Right kidney (tissue), 1 donor: ENCODE results near the gene SPATA6.
A peak's percentile ranks its signal among the peaks of the same experiment; 100 is the strongest.
"Not testable (repeated sequence)": the region's sequence is repeated elsewhere in the genome, so short reads cannot be mapped to it uniquely, and the experiment has no call there.

Experiments used
- DNase-seq: peaks from one replicate; pipeline ENCODE4 v3.0.0-alpha.2; 2016

SPATA6 gene

DNA sequence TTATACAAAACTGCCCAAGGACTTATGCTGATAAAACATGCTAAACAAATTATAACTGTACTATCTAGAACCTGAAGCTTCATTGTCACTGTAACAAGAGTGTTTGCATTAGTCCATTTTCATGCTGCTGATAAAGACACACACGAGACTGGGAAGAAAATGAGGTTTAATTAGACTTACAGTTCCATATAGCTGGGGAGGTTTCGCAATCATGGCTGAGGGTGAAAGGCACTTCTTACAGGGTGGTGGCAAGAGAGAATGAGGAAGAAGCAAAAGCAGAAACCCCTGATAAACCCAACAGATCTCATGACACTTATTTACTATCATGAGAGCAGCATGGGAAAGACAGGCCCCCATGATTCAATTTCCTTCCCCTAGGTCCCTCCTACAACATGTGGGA, 100.4 kb downstream of the SPATA6 start:
- DNase-seq = no peak

DNA sequence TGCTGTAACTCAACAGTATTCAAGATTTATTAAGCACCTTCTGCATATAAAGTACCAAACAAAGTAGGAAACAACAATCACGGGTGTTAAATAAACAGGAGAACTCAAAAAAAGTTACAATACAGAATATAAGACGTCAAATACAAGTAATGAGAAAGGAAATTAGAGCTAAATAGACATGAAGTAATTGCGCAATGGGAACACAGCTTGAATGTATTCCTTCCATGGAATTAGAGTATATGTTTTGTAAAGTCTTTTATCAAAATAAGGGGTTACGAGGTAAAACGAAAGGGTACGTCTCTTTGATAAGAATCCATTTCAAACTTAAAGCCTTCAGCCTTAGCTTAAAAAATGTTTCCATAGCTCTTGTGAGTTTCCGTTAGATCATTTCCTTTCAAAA, 109.1 kb downstream of the SPATA6 start:
- no peak for DNase-seq

DNA sequence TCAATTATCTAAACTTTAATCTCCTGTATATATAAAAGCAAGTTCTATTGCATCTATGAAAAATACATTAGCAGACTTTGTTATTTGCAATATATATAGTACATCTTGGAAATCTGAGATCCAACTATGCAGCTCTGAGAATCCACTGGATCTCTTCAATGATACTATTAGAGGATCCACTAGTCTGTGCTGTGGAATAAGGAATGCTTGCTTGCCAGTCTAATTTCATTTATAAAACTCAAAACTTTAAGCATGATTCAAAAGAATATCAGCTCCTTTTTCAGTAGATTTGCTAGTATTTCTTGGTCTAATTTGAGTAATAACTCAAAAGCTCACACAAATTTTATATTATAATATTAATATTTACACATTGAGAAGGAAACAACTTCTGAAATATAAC, 115.1 kb downstream of the SPATA6 start:
- DNase-seq = no peak

DNA sequence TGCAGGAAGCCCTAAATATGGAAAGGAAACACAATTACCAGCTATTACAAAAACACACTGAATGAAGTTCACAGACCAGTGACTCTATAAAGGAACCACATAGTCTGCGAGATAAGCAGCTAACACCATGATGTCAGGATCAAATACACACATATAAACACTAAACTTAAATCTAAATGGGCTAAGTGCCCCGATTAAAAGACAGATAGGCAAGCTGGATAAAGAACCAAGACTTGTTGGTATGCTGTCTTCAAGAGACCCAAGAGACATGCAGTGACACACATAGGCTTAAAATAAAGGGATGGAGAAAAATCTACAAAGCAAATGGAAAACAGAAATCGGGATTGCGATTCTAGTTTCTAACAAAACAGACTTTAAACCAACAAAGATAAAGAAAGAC, 127.6 kb downstream of the SPATA6 start:
- DNase-seq = no peak

DNA sequence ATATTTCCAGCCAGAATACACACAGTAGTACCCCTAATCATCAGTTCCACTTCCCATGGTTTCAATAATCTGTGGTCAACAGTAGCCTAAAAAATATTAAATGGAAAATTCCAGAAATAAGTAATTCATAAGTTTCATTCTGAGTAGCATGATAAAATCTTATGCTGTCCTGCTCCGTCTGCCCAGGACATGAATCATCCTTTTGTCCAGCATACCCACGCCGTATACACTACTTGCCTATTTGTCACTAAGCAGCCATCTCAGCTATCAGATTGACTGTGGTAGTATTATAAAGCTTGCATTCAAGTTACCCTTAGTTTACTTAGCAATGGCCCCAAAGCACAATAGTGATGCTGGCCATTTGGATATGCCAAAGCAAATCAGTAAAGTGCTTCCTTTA, 130.8 kb downstream of the SPATA6 start:
- DNase-seq = no peak

DNA sequence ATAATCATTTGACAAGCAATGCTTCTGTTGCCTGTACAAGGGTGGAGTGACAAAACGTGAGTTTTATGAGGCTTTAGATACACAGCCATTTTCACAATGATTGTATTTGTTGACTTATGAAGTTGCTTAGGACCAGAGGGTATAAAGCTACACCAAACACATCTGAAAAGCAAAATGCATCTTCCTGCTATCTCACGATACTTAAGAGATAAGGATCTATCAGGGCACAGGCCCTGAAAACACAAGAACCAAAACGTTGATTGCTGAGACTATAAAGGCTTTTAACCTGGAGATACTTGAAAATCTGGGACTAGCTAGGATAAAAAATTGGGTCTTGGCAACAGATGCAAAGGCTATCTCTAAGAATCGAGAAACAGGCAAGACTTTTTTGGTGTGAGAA, 133.7 kb downstream of the SPATA6 start:
- DNase-seq = no peak

DNA sequence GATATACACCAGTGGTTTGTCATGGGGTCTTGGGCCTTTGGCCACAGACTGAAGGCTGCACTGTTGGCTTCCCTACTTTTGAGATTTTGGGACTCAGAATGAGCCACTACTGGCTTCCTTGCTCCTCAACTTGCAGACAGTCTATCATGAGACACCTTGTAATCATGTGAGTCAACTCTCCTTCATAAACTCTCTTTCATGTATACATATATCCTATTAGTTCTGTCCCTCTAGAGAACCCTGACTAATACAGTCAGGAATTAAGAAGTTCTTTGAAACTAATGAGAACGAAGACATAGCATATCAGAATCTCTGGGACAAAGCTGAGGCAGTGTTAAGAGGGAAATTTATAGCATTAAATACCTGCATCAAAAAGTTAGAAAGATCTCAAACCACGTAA, 138.7 kb downstream of the SPATA6 start:
- DNase-seq = no peak

DNA sequence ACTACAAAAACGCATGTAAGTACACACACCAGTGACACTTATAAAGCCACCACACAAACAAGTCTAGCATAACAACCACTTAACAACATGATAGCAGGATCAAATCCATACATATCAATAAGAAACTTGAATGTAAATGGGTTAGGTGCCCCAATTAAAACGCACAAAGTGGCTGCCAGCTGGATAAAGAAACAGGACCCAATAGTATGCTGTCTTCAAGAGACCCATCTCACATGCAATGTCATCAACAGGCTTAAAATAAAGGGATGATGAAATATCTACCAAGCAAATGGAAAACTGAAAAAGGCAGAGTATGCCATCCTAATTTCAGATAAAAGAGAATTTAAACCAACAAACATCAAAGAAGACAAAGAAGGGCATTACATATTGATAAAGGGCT, 139.9 kb downstream of the SPATA6 start:
- no peak for DNase-seq

DNA sequence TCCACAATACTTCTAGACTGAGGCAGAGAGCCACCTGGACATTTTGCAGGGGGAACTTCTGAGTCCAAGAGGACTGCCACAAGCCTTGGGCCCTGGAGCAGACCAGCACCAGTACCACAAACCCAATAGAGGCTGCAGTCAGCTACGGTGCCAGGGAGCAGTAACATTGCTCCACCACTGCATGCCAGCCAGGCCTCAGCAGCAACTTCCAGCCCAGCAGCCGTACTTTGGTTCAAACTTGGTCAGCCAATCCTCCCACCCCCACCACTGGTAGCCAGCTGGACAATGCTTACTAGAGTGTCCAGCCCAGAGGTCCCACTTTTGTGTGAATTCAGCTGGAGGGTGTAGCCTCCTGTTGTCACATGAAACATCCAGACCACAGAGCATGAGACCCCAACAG, 142.1 kb downstream of the SPATA6 start:
- DNase-seq = no peak

DNA sequence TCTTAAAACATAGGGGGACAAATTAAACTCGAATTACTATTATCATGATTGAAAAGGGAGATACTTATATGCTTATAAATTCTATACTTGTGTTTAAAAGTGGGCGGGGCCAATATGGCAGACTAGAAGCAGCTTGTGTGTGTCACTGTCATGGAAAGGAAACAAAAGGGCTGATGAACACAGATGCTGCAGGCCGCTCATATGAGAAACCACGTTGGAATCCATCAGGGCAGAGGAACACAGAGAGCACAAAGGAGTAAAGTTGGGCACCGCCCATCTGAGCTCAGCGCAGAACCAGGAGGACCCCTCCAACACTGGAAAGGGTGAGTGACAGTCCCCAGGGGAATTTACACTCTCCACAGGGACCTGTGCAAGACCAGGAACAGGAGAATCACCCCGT, 142.5 kb downstream of the SPATA6 start:
- peak; percentile 4 for DNase-seq

DNA sequence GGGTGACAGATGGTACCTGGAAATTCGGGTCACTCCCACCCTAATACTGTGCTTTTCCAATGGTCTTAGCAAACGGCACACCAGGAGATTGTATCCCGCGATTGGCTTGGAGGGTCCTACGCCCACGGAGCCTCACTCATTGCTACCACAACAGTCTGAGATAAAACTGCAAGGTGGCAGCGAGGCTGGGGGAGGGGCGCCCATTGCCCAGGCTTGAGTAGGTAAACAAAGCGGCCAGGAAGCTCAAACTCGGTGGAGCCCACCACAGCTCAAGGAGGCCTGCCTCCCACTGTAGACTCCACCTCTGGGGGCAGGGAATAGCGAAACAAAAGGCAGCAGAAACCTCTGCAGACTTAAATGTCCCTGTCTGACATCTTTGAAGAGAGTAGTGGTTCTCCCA, 160.2 kb downstream of the SPATA6 start:
- DNase-seq = not testable (repeated sequence)

DNA sequence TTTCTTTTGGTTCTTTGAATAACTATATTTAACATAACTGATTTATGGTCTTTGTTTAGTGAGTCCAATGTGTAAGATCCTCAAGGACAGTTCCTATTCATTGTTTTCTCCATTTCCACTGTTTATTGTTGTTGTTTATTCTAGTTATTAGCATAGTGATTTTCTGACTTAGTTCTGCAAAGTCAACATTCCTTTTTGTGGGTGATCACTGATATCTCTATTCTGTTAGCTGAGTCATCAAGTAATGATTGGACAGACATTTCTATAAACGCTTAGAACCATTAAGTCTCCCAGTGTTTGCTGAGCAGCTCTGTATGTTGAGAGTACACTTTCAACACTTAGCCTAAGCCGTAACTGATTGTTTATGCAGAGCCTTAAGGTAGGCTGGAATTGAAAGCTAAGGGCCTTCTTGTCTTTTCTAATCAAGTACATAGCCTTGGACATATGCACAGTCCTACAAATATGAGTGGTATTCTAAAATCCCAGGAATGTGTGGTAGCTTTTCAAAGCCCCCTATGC, 162.4 kb downstream of the SPATA6 start:
- DNase-seq = no peak

DNA sequence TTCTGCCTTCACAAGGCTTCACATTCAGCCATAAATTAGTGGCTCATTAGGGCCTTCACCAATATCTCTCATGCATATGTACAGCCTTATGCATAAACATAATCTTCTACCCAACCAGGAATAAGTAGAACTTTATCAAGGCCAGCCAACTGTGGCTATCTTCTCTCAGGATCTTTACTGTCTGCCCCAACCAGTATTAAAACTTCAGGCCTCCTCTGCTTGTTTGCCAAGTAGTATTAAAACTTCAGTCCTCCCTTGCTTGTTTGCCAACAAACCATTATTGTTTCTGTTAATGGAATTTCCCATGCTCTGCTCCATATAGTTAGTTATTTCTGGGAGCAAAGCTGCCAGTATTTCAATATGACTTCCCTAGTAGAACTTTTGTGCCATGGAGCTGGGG, 169.4 kb downstream of the SPATA6 start:
- no peak for DNase-seq

DNA sequence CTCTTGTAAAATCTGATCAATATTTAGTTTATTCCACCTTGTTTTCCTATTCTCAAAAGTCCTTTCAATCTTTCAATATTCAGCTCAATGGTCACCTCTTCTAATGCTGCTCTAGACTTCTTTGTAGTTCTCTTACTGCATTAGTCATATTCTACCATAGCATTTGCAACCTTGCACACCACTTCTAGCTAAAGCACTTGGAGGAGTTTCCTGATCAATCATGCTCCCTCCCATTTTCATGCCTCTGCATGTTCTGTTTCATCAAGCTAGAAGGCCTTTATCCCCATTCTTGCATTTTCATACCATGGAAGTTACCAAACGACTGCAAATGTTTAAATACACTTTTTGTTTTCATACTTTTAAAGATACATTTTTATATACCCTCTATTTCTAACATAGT, 177.3 kb downstream of the SPATA6 start:
- DNase-seq = no peak

DNA sequence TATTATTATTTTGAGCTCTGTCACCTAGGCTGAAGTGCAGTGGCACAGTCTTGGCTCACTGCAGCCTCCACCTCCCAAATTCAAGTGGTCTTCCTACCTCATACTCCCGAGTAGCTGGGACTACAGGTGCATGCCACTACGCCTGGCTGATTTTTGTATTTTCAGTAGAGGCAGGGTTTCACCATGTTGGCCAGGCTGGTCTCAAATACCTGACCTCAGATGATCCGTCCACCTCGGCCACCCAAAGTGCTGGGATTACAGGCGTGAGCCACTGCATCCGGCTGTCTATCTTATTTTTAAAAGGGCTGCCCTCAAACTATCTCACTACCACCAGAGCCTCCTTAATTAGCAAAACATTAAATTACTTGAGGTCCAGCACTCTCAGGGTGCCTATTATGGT, 177.9 kb downstream of the SPATA6 start:
- not testable (repeated sequence) for DNase-seq

DNA sequence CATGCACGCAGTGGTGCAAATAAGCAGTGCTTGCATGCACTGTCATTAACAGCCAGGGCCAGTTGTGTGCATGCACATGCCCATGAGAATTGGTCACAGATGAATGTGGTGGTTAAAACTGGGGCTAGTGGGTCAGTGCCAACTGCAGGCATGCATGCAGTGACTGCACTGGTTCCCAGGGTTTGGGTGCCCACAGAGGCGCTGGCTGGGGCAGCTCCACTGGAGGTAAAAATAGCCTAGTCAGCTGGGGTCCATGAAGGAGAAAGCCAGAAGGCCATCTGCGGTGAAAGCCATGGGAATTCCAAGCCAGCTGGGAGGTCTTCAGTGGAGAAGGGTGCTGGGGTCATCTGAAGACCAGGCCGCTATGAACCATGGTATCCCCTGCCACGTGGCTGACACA, 179.3 kb downstream of the SPATA6 start:
- no peak for DNase-seq

DNA sequence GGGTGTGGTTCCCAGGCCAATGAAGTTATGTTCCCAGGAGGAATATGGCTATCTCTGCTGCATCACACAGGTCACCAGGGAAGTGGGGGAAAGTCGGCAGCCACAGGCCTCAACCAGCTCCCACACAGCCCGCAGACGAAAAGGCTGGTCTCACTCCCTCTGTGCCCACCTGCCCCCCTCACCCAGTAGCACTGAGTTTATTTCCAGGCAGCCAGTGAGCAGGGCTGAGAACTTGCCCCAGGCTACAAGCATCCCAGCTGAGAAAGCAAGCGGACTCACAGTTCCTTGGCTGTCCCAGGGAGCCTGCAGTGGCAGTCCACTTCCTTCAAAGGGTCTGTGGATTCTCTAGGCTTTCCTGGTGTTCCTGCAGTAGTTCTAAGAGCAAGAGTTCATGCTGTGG, 180.6 kb downstream of the SPATA6 start:
- no peak for DNase-seq

DNA sequence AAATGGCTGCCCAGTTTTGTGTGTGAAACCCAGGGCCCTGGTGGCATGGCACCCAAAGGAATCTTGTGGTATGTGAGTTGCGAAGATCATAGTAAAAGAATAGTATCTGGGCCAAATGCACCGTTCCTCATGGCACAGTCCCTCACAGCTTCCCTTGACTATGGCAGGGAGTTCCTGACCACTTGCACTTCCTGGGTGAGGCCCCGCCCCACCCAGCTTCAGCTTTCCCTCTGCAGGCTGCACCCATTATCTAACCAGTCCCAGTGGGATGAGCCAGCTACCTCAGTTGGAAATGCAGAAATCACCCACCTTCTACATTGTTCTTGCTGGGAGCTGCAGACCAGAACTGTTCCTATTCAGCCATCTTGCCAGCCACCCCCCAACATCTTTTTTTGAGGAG, 186.5 kb downstream of the SPATA6 start:
- no peak for DNase-seq

DNA sequence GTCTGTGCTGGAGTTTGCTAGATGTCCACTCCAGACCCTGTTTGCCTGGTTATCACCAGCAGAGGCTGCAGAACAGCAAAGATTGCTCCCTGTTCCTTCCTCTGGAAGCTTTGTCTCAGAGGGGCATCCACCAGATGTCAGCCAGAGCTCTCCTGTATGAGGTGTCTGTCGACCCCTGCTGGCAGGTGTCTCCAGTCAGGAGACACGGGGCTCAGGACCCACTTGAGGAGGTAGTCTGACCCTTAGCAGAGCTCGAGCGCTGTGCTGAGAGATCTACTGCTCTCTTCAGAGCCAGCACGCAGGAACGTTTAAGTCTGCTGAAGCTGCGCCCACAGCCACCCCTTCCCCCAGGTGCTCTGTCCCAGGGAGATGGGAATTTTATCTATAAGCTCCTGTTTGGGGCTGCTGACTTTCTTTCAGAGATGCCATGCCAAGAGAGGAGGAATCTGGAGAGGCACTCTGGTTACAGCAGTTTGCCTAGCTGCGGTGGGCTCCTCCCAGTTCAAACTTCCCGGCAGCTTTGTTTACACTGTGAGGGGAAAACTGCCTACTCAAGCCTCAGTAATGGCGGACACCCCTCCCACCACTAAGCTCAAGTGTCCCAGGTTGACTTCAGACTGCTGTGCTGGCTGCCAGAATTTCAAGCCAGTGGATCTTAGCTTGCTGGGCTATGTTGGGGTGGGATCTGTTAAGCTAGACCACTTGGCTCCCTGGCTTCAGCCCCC, 187.1 kb downstream of the SPATA6 start:
- not testable (repeated sequence) for DNase-seq

DNA sequence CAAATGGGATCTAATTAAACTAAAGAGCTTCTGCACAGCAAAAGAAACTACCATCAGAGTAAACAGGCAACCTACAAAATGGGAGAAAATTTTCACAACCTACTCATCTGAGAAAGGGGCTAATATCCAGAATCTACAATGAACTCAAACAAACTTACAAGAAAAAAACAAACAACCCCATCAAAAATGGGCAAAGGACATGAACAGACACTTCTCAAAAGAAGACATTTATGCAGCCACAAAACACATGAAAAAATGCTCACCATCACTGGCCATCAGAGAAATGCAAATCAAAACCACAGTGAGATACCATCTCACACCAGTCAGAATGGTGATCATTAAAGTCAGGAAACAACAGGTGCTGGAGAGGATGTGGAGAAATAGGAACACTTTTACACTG, 189.7 kb downstream of the SPATA6 start:
- not testable (repeated sequence) for DNase-seq

DNA sequence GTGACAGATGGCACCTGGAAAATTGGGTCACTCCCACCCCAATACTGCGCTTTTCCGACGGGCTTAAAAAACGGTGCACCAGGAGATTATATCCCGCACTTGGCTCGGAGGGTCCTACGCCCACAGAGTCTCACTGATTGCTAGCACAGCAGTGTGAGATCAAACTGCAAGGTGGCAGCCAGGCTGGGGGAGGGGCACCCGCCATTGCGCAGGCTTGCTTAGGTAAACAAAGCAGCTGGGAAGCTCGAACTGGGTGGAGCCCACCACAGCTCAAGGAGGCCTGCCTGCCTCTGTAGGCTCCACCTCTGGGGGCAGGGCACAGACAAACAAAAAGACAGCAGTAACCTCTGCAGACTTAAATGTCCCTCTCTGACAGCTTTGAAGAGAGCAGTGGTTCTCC, 194.6 kb downstream of the SPATA6 start:
- DNase-seq = not testable (repeated sequence)

DNA sequence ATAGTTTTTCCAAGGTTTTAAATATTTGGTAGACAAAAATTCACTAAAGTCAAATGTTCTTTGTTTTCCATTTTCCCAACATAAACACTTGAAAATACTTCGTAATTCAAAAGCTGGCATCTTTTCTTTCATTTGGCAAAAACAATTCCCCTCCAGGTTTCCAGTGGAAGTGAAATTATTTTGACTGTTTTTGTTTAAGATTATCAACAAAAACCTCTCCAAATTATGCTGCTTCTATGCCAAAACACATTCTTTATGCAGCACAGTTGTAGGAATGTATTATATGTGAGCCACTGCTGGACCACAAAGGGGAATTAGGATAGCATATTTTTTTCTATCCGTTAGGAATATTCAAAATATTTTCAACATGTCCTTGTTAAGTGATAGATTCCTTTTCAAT, 205.4 kb downstream of the SPATA6 start:
- no peak for DNase-seq

DNA sequence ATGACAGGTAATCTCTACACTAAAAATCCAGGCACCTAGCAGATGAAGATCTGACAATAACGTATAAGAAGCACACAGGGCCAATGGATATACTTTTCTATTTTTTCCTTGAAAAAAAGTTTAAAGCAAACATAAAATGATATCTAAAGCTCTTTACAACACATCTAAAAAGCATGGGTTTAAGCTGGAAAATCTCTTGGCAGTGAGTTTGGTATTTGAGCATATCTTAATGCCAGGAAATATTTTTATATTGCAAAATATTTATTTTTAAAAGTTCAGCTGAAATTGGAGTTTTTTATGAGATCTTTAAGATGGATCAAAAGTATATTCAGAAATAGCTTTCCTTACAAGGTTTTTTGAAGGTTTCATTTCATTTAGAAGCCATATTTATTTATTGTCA, 209.0 kb downstream of the SPATA6 start:
- DNase-seq = no peak

DNA sequence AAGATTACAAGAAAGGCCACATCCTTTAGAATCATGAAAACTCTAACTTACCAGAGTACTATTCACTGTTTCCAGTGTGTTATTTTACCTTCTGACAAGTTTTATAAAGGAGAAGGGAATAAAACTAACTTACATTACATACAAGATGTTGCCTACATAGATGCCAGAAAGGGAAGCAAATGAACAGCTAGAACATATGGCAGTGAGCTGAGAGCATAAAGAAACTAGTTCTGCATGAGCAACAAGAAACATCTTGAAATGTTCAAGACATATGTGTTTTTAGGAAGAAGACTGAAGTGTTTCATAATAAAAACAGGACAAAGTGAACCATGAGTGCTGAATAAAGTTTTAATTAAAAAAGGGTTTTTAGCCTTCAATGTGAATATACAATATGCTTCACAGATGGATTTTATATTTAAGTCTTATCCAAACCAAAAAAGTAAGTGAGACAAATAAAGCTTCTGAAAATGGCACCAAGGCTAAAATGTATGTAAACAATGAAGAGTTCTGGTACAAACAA, 210.1 kb downstream of the SPATA6 start:
- no peak for DNase-seq

DNA sequence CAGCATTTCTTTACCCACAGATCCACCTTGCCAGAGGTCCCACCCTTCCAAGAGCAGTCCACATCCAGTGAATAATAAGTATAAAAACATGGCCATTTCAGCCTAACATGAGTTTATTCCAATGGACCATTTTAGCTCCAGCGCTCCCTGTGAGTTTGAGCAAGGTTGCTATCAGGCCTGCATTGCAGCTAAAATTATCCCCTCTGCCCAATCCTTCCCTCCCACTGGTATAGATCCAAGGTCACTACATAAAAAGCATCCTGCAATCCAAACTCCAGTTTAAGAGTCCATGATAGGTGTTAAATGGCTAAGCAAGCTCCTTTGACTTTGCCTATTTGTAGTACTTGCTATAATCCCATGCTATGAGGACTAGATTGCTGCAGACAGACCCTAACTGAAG, 213.9 kb downstream of the SPATA6 start:
- DNase-seq = no peak
